ENCODE measurements around the gene PKN2. TPM values are rescaled to one million over a fixed set of nuclear protein-coding genes. Genes with fewer than 3 reads are reported as not detected.

PKN2 gene
- total and polyA plus RNA-seq, 10 donors, result 10.2 to 63.9 (median 45.3) TPM

GRCh38 chr1:88645886-88646285 lies 38.2 kb upstream of the PKN2 start:
- Histone ChIP-seq H3K27me3 (replicated peaks in 1 of 7) (no peaks in the 10 kb centered on the region), H3K36me3 (no peaks in the 10 kb centered on the region), H3K9me3 (no peaks in the 10 kb centered on the region), H3K4me3 (no peak overlapping the region), H3K4me1 (no peaks in the 10 kb centered on the region), H3K27ac (no peak overlapping the region)
- no peak for DNase-seq
- TF ChIP-seq CTCF (IDR thresholded peaks at IDR 0.05 in 8 of 11, conservative IDR thresholded peaks at IDR 0.05 in 3 of 11) (no peak), POLR2A (IDR thresholded peaks at IDR 0.05) (no peak), POLR2AphosphoS5 (IDR thresholded peaks at IDR 0.05) (no peak)
- intact Hi-C loops (cut with DNase I; ENCODE audit: low total_unique reads), result no loop called here

- no peaks in the 10 kb centered on the region for H3K4me1 ChIP-seq
- H3K27ac ChIP-seq, result no peak overlapping the region
- no peaks in the 10 kb centered on the region for H3K36me3 ChIP-seq
- intact Hi-C loops (cut with DNase I; ENCODE audit: low total_unique reads), result no loop called here
- TF ChIP-seq POLR2AphosphoS5 (IDR thresholded peaks at IDR 0.05) (no peak), CTCF (IDR thresholded peaks at IDR 0.05 in 8 of 11, conservative IDR thresholded peaks at IDR 0.05 in 3 of 11) (no peak), POLR2A (IDR thresholded peaks at IDR 0.05) (no peak)
- H3K9me3 ChIP-seq, result no peaks in the 10 kb centered on the region
- no peak for DNase-seq
- H3K27me3 ChIP-seq (replicated peaks in 1 of 7), result no peaks in the 10 kb centered on the region
- no peak overlapping the region for H3K4me3 ChIP-seq
These were observed 37.4 kb upstream of the PKN2 start for GRCh38 chr1:88646476-88647248.

GRCh38 chr1:88647249-88647645 lies 36.8 kb upstream of the PKN2 start:
- H3K36me3 ChIP-seq, result no peaks in the 10 kb centered on the region
- H3K4me1 ChIP-seq, result no peaks in the 10 kb centered on the region
- no peaks in the 10 kb centered on the region for H3K9me3 ChIP-seq
- no peak for DNase-seq
- TF ChIP-seq CTCF (IDR thresholded peaks at IDR 0.05 in 8 of 11, conservative IDR thresholded peaks at IDR 0.05 in 3 of 11), result no peak
- intact Hi-C loops (cut with DNase I; ENCODE audit: low total_unique reads), result no loop called here
- no peaks in the 10 kb centered on the region for H3K27me3 ChIP-seq (replicated peaks in 1 of 7)
- H3K27ac ChIP-seq, result no peak overlapping the region
- no peak overlapping the region for H3K4me3 ChIP-seq
- WGBS, 5 donors, result 68 to 85% (median 69%) methylated on average over 3 of the region's 3 CpGs

GRCh38 chr1:88647749-88648415 lies 36.2 kb upstream of the PKN2 start:
- Histone ChIP-seq H3K27ac (no peak overlapping the region), H3K4me1 (no peaks in the 10 kb centered on the region), H3K36me3 (no peaks in the 10 kb centered on the region), H3K9me3 (no peaks in the 10 kb centered on the region), H3K4me3 (no peak overlapping the region), H3K27me3 (replicated peaks in 1 of 7) (no peaks in the 10 kb centered on the region)
- intact Hi-C loops (cut with DNase I; ENCODE audit: low total_unique reads), result no loop called here
- 87 to 95% (median 89%) methylated on average over 6 of the region's 6 CpGs for WGBS, 5 donors
- TF ChIP-seq CTCF (IDR thresholded peaks at IDR 0.05 in 8 of 11, conservative IDR thresholded peaks at IDR 0.05 in 3 of 11) (no peak), POLR2A (IDR thresholded peaks at IDR 0.05) (no peak), POLR2AphosphoS5 (IDR thresholded peaks at IDR 0.05) (no peak)
- DNase-seq, result no peak
